ENCODE data around the gene SPRR2D.

Gene SPRR2D

DNA sequence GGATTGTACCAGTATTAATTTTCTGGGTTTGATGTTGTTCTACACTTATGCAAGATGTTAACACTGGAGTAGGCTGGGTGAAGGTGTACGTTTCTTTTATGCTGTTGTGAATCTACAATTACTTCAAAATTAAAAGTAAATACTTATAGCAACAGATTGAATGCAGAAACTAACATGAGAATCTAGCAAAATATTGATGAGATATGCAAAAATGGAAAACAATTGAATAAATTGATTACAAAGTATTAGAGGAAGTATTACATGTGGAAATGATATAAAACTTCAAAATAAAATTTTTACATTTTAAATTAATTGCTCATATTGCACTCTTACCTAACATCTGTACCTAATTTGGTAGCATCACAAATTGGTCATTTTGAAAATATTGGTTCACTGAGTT is 45.1 kb downstream of the SPRR2D start:
- DNase-seq, result no peak
- Mint-ChIP-seq H3K27me3 (peaks cover 21% of the 10 kb centered on the region), H3K9me3 (peaks cover 7% of the 10 kb centered on the region), H3K4me3 (no peak overlapping the region), H3K36me3 (ENCODE audit: low read depth) (no peaks in the 10 kb centered on the region), H3K4me1 (ENCODE audit: low read depth) (no peaks in the 10 kb centered on the region), H3K27ac (no peak overlapping the region)

DNA sequence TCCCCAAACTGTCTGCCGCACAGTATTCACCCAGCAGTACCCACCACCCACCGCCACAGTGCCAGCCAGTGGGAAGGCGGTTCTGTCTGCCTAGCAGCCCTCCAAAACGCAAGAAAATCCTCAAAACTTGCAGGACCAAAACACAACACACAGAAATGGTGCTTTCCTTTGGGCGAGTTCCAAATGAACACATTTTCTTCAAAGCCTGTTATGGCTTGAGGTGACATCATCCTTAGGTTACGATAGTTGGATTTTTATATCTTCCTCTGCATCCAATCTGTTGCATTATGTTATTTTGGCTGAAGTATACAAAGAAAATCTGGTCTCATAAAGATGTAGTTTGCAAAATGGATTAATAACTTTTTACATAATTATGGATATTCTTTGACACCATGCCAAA is 47.7 kb downstream of the SPRR2D start:
- no peak overlapping the region for H3K4me3 Mint-ChIP-seq
- no peak for DNase-seq
- no peaks in the 10 kb centered on the region for H3K4me1 Mint-ChIP-seq (ENCODE audit: low read depth)
- H3K27ac Mint-ChIP-seq, result no peak overlapping the region
- no peaks in the 10 kb centered on the region for H3K36me3 Mint-ChIP-seq (ENCODE audit: low read depth)
- H3K27me3 Mint-ChIP-seq, result peaks cover 17% of the 10 kb centered on the region
- H3K9me3 Mint-ChIP-seq, result peaks cover 7% of the 10 kb centered on the region

Measured in activated T-cell treated with anti-CD3 and anti-CD28 coated beads, Interleukin-2, amount 50 U/mL, for 24 hours (primary cell).